Fibroblast of the aortic adventitia (primary cell): ENCODE data around the gene WDR70. TPM values are rescaled to one million over a fixed set of nuclear protein-coding genes. Genes with fewer than 3 reads are reported as not detected.
"Not testable (repeated sequence)": the region's sequence is repeated elsewhere in the genome, so short reads cannot be mapped to it uniquely, and the experiment has no call there.

Experiments used
- DNase-seq: peaks from one replicate; pipeline ENCODE4 v3.0.0-alpha.2; 2010; ENCODE audit warnings: low read depth
- H3K4me3 ChIP-seq: 2 replicates; pipeline ENCODE4 v1.5.1; 2011; ENCODE audit warnings: low read depth, mild to moderate bottlenecking, control low read depth, low read length, moderate library complexity
- CTCF ChIP-seq: IDR thresholded peaks from 2 replicates; pipeline ENCODE4 v1.5.1; 2011; ENCODE audit warnings: mild to moderate bottlenecking, low read length, control low read depth, inconsistent platforms; ENCODE audit not compliant: insufficient read depth
- total RNA-seq: library from RNA; depleted of rRNA; stranded (reverse); fragments of >200 nt; gene quantifications from 2 replicates; pipeline ENCODE4 v1.2.3, GENCODE V29; 2012; ENCODE audit warnings: low replicate concordance

The WDR70 gene
- total RNA-seq, 1 donor, result 24.6 TPM

GRCh38 chr5:37640088-37640487 is 261.0 kb downstream of the WDR70 start:
- no peak for TF ChIP-seq CTCF
- no peak for DNase-seq
- no peak overlapping the region for H3K4me3 ChIP-seq

- no peak overlapping the region for H3K4me3 ChIP-seq
- DNase-seq, result no peak
- no peak for TF ChIP-seq CTCF
Measured at GRCh38 chr5:37641933-37642332, 262.8 kb downstream of the WDR70 start.

GRCh38 chr5:37645707-37646106 is 266.6 kb downstream of the WDR70 start:
- H3K4me3 ChIP-seq, result no peak overlapping the region
- TF ChIP-seq CTCF, result no peak
- no peak for DNase-seq

- not testable (repeated sequence) for H3K4me3 ChIP-seq, DNase-seq
Measured at GRCh38 chr5:37654566-37654965, 275.4 kb downstream of the WDR70 start.

GRCh38 chr5:37657046-37657445 is 277.9 kb downstream of the WDR70 start:
- DNase-seq, result no peak
- TF ChIP-seq CTCF, result no peak
- H3K4me3 ChIP-seq, result no peak overlapping the region

- no peak for TF ChIP-seq CTCF
- DNase-seq, result no peak
- no peak overlapping the region for H3K4me3 ChIP-seq
Measured at GRCh38 chr5:37658440-37658839, 279.3 kb downstream of the WDR70 start.

GRCh38 chr5:37660319-37660718 is 281.2 kb downstream of the WDR70 start:
- no peak overlapping the region for H3K4me3 ChIP-seq
- DNase-seq, result no peak
- TF ChIP-seq CTCF, result no peak
